AG09319 (cell line): ENCODE data around the gene MICAL3.
"Not testable (repeated sequence)": the region's sequence is repeated elsewhere in the genome, so short reads cannot be mapped to it uniquely, and the experiment has no call there.

Experiments
- DNase-seq: peaks from one replicate; pipeline ENCODE4 v3.0.0-alpha.2; 2010; ENCODE audit warnings: low read depth; ENCODE audit errors: extremely low read depth
- CTCF ChIP-seq: IDR thresholded peaks from 2 replicates; pipeline ENCODE4 v1.5.1; 2011; ENCODE audit warnings: low read depth, mild to moderate bottlenecking, inconsistent platforms, low read length, moderate library complexity

MICAL3 gene

GRCh38 chr22:18057568-18058209 is 33.3 kb upstream of the MICAL3 start:
- DNase-seq, result peak; percentile 94
- TF ChIP-seq CTCF, result no peak

- no peak for TF ChIP-seq CTCF
- DNase-seq, result no peak
Observed at GRCh38 chr22:18056807-18057474, 32.6 kb upstream of the MICAL3 start.

GRCh38 chr22:18056161-18056666 is 31.9 kb upstream of the MICAL3 start:
- no peak for TF ChIP-seq CTCF

GRCh38 chr22:18055619-18056160 is 31.3 kb upstream of the MICAL3 start:
- TF ChIP-seq CTCF, result no peak
- no peak for DNase-seq

More at GRCh38 chr22:18056161-18056666, 31.9 kb upstream of the MICAL3 start:
- DNase-seq, result peak; percentile 81

GRCh38 chr22:18053216-18053946 is 29.0 kb upstream of the MICAL3 start:
- not testable (repeated sequence) for DNase-seq

- DNase-seq, result not testable (repeated sequence)
Observed at GRCh38 chr22:18051113-18051512, 26.8 kb upstream of the MICAL3 start.

GRCh38 chr22:18050065-18050464 is 25.7 kb upstream of the MICAL3 start:
- no peak for DNase-seq
- no peak for TF ChIP-seq CTCF

- DNase-seq, result peak; percentile 30
- no peak for TF ChIP-seq CTCF
Observed at GRCh38 chr22:18048441-18048898, 24.1 kb upstream of the MICAL3 start.
